Right renal cortex interstitium (tissue), 3 donors: ENCODE data around the gene FCMR. TPM values are rescaled to one million over a fixed set of nuclear protein-coding genes. Genes with fewer than 3 reads are reported as not detected.
"Not testable (repeated sequence)": the region's sequence is repeated elsewhere in the genome, so short reads cannot be mapped to it uniquely, and the experiment has no call there.

Experiments
- DNase-seq, 3 donors: peaks; one replicate each; pipeline ENCODE4 v3.0.0-alpha.2; 2013; ENCODE audit warnings: low read depth in 3 of 3, low spot score in 2 of 3
- polyA plus RNA-seq, 3 donors: library from polyadenylated mRNA; unstranded; fragments of 120-200 nt; gene quantifications; one replicate each; pipeline ENCODE4 v1.2.1, GENCODE V29; 2013; ENCODE audit not compliant: insufficient read length in 3 of 3

The FCMR gene
- polyA plus RNA-seq, 3 donors, result 1.9 to 2.4 (median 2.0) TPM

GRCh38 chr1:206882555-206882954, 39.2 kb downstream of the FCMR start:
- DNase-seq, result no peak

GRCh38 chr1:206880314-206880713, 41.4 kb downstream of the FCMR start:
- no peak for DNase-seq

DNA sequence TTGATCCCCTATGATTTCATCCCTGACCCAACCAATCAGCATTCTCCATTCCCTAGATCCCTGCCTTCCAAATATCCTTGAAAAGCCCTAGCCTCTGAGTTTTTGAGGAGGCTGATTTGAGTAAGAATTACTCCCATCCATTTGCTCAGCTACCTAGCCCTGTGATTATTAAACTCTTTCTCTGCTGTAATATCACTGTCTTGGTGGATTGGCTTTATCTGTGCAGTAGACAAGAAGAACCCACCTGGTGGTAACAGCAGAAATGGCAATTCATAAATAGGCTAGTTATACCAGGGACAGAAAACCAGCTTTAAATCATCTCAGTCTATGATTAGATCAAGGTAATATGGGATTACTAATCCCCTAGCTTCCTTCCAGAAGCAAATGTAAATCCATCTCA, 43.3 kb downstream of the FCMR start:
- DNase-seq, result no peak

GRCh38 chr1:206875752-206876377, 45.9 kb downstream of the FCMR start:
- no peak for DNase-seq

DNA sequence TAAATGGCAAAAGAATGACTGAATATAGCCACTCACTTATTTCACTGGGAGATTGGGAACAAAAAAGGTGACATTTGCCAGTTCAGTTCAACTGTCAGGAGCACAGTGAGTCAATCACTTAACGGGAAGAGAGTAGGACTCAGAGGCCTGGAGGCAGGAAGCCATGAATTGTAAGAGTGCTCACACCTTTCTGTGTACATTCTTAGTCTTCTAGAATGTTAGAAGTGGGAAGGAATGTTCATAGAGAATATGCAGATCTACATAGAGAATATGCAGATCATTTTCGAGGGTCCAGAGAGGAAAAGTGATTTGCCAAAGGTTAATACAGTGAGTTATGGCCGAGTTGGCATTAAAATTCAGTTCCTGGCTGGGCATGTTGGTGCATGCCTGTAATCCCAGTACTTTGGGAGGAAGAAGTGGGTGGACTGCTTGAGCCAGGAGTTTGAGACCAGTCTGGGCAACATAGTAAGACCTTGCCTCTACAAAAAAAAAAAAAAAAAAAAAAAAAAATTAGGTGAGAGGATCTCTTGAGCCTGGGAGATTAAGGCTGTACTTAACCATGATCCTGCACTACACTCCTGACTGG, 48.0 kb downstream of the FCMR start:
- no peak for DNase-seq

DNA sequence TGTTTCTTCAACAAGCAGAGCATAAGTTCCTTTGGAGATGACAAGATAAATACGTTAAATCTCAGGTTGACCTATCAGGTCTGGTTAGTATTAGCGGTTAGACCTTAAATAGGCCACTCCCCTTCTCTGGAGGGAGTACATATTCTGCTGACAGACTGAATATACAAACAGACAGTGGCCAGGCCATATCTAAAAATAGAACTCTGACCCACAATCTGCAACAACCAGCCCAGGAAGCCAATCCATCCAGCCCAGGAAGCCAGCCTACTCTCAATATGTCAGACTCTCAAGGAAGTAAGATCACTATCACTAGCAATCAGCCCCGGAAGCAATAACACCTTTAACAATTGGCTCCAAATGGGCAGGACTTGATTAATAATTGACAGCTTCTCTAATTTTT, 49.6 kb downstream of the FCMR start:
- no peak for DNase-seq

DNA sequence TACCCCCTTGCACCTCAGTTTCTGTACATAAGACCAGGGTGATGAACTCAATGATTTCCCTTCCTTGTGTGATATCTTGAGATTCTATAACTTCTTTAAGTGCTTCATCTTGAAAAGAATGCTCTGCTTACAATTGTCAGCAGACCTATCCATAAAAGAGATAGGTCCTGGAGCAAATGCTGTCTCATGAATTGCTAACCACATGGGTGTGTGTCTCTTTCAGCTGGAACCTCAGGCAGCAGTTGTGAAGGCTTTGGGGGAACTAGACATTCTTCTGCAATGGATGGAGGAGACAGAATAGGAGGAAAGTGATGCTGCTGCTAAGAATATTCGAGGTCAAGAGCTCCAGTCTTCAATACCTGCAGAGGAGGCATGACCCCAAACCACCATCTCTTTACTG, 53.5 kb downstream of the FCMR start:
- no peak for DNase-seq

DNA sequence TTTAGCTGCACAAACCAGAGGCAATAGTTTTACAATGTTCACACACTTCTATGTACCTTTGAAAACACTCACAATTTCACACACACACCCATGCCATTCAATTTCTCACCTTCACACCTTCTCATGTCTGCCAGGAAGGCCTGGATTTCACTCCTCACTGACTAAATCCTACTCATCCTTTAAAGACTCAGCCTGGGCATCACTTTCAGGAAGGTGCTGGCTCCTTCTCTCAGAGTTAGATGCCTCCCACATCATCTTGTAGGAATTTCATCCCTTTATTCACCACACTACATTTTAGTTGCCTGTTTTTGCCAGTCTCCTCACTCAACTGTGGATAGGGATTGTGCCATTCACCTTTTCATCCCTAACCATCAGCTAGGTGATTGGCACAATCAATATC, 54.0 kb downstream of the FCMR start:
- no peak for DNase-seq

DNA sequence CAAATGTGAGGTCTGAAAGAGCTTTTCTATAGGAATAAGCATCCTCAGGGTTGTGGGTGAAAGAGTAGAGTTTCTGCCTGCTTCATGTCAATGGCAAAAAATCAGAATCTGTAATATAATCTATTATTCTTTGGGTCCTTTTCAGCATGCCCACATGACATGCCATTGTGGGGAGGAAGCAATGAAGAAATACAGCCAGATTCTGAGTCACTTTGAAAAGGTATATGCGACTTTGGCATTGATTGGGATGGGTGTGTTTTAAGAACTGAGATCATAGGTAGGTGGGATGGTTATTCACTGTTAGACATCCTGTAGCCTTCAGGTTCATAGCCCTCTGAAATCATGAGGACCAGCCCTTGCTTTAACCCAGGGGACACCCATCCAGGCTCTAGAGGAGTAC, 54.5 kb downstream of the FCMR start:
- no peak for DNase-seq

GRCh38 chr1:206866062-206866461, 55.7 kb downstream of the FCMR start:
- no peak for DNase-seq

DNA sequence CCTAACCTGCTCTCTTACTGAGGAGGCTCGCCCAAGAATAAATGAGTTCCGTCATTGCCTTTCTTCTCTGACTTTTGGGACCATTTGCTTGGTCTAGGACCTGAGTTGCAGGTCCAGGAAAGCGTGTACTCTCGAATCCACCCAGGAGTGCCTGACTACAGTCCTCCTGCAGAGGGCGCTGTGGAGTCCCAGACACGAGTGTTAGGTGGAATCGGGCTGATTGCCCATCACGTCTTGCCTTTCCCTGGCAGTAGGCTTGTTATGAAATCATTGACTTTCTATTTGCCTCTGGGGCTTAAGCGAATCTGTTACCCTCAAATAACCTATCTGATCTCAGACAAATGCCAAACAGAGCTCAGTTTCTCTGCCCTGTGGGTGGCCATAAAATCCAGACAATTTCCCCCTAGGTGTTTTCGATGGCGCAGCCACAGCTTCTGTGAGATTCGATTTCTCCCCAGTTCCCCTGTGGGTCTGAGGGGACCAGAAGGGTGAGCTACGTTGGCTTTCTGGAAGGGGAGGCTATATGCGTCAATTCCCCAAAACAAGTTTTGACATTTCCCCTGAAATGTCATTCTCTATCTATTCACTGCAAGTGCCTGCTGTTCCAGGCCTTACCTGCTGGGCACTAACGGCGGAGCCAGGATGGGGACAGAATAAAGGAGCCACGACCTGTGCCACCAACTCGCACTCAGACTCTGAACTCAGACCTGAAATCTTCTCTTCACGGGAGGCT, 56.6 kb downstream of the FCMR start, which contains the start of gene IL20:
IL20 (plus strand) TSS at position 685 of the 733 bp plus-strand sequence. CDS start 230 bp downstream, outside the sequence.
- no peak for DNase-seq

GRCh38 chr1:206863266-206863665, 58.5 kb downstream of the FCMR start:
- no peak for DNase-seq

DNA sequence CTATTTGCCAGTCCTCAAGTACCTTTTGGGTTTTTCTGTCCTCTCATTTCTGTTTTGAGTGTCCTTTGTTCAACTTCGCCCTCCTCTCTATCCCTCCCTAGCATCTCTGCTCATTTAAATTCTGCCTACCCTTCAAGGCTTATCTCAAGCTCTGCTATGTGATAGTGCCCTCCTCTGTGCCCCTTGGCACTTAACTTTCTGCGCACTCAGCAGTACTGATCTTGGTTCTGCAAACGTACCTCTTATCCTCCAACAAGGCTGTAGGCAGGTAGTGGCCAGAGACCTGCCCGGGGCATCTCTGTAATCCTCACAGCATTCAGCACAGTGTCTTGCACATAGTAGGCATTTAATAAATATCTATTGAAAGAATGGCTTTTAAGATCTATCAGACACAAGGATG, 61.6 kb downstream of the FCMR start:
- DNase-seq, result no peak

GRCh38 chr1:206859082-206859521, 62.6 kb downstream of the FCMR start:
- DNase-seq, result no peak

DNA sequence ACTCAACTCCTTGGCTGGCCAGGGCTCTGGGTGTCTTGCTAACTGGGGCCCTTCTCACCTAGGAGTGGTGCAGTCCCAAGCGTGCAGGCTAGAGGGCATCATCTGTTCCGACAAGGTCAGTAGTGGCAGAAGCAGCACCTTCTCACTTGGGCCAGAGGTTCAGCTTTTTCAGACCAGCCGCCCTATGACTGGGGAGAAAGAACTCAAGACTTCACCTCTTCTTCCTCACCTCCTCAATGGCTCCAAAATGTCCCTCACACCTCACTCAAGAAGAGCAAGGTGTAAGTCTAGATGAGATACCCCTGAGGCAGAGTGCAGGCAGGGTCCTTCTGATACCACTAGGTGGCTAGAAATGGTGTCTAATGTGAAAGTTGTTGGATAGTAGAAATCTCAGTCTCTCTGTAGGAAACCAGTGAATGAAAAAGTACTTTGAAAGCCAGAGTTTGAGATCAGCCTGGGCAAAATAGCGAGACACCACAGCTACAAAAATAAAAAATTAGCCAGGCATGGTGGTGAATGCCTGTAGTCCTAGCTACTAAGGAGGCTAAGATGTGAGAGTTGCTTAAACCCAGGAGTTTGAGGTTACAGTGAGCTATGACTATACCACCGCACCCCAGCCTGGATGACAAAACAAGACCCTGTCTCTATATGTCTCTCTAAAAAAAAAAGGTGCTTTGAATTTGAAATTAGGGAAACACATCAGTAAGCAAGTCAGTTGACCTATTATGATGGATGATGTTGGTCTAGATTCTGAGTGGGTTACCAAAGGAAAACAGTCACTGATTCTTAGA, 64.9 kb downstream of the FCMR start:
- DNase-seq, result no peak

- no peak for DNase-seq
These were observed 65.9 kb downstream of the FCMR start for GRCh38 chr1:206855859-206856258.

GRCh38 chr1:206854401-206855129, 67.2 kb downstream of the FCMR start:
- no peak for DNase-seq

DNA sequence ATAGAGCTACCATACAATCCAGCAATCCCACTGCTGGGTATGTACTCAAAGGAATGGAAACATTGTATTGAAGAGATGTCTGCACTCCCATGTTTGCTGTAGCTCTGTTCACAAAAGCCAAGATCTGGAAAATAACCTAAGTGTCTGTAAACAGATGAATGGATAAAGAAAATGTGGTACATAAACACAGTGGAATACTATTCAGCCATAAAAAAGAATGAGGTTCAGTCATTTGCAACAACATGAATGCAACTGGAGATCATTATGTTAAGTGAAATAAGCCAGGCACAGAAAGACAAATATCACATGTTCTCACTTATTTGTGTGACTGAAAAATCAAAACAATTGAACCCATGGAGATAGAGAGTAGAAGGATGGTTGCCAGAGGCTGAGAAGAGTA, 68.0 kb downstream of the FCMR start:
- DNase-seq, result not testable (repeated sequence)
